ENCODE results near the gene STARD5.
"Not testable (repeated sequence)": the region's sequence is repeated elsewhere in the genome, so short reads cannot be mapped to it uniquely, and the experiment has no call there.

The STARD5 gene

GRCh38 chr15:81323944-81324881, at the start of gene STARD5:
Gene STARD5, minus strand, starts transcription at chr15:81324141. Its CDS starts 42 bp downstream, at chr15:81324099.
- peak; percentile 88 to 91 for DNase-seq (ENCODE audit: low read depth in 2 of 2, low spot score in 1 of 2)

- DNase-seq (ENCODE audit: low read depth in 2 of 2, low spot score in 1 of 2) = no peak
Measured at GRCh38 chr15:81373176-81373575, 49.2 kb upstream of the STARD5 start.

GRCh38 chr15:81372575-81372974, 48.6 kb upstream of the STARD5 start:
- DNase-seq (ENCODE audit: low read depth in 2 of 2, low spot score in 1 of 2) = no peak

GRCh38 chr15:81363718-81364500, 40.0 kb upstream of the STARD5 start:
- no peak for DNase-seq (ENCODE audit: low read depth in 2 of 2, low spot score in 1 of 2)

GRCh38 chr15:81363276-81363675, 39.3 kb upstream of the STARD5 start:
- DNase-seq (ENCODE audit: low read depth in 2 of 2, low spot score in 1 of 2) = no peak

GRCh38 chr15:81362790-81363189, 38.8 kb upstream of the STARD5 start:
- no peak for DNase-seq (ENCODE audit: low read depth in 2 of 2, low spot score in 1 of 2)

- DNase-seq (ENCODE audit: low read depth in 2 of 2, low spot score in 1 of 2) = no peak
Measured at GRCh38 chr15:81361891-81362290, 38.0 kb upstream of the STARD5 start.

GRCh38 chr15:81360491-81360890, 36.5 kb upstream of the STARD5 start:
- DNase-seq (ENCODE audit: low read depth in 2 of 2, low spot score in 1 of 2) = no peak

- DNase-seq (ENCODE audit: low read depth in 2 of 2, low spot score in 1 of 2) = no peak
Measured at GRCh38 chr15:81358248-81358647, 34.3 kb upstream of the STARD5 start.

- DNase-seq (ENCODE audit: low read depth in 2 of 2, low spot score in 1 of 2) = no peak
Measured at GRCh38 chr15:81357180-81357686, 33.3 kb upstream of the STARD5 start.

- no peak for DNase-seq (ENCODE audit: low read depth in 2 of 2, low spot score in 1 of 2)
Measured at GRCh38 chr15:81356252-81356651, 32.3 kb upstream of the STARD5 start.

GRCh38 chr15:81351651-81352050, 27.7 kb upstream of the STARD5 start:
- no peak for DNase-seq (ENCODE audit: low read depth in 2 of 2, low spot score in 1 of 2)

- no peak for DNase-seq (ENCODE audit: low read depth in 2 of 2, low spot score in 1 of 2)
Measured at GRCh38 chr15:81349271-81349670, 25.3 kb upstream of the STARD5 start.

- DNase-seq (ENCODE audit: low read depth in 2 of 2, low spot score in 1 of 2) = not testable (repeated sequence)
Measured at GRCh38 chr15:81348691-81349090, 24.8 kb upstream of the STARD5 start.

GRCh38 chr15:81347910-81348309, 24.0 kb upstream of the STARD5 start:
- no peak for DNase-seq (ENCODE audit: low read depth in 2 of 2, low spot score in 1 of 2)

- DNase-seq (ENCODE audit: low read depth in 2 of 2, low spot score in 1 of 2) = no peak
Measured at GRCh38 chr15:81346611-81347010, 22.7 kb upstream of the STARD5 start.

GRCh38 chr15:81343371-81343770, 19.4 kb upstream of the STARD5 start:
- DNase-seq (ENCODE audit: low read depth in 2 of 2, low spot score in 1 of 2) = no peak

GRCh38 chr15:81341351-81341750, 17.4 kb upstream of the STARD5 start:
- no peak for DNase-seq (ENCODE audit: low read depth in 2 of 2, low spot score in 1 of 2)

- DNase-seq (ENCODE audit: low read depth in 2 of 2, low spot score in 1 of 2) = no peak
Measured at GRCh38 chr15:81339851-81340250, 15.9 kb upstream of the STARD5 start.

- no peak for DNase-seq (ENCODE audit: low read depth in 2 of 2, low spot score in 1 of 2)
Measured at GRCh38 chr15:81339321-81339720, 15.4 kb upstream of the STARD5 start.

- DNase-seq (ENCODE audit: low read depth in 2 of 2, low spot score in 1 of 2) = no peak
Measured at GRCh38 chr15:81338170-81339007, 14.4 kb upstream of the STARD5 start.

Measured in stimulated activated CD8-positive, alpha-beta memory T cell treated with anti-CD3 and anti-CD28 coated beads, Interleukin-4, amount 100 ng/mL, for 4 hours (primary cell).